Breast epithelium (tissue), 4 donors: Measurements from ENCODE around the gene DNAL4. TPM values are rescaled to one million over a fixed set of nuclear protein-coding genes. Genes with fewer than 3 reads are reported as not detected.

Experiments used
- DNase-seq, 2 donors: peaks; one replicate each; pipeline ENCODE4 v3.0.0-alpha.2; 2019; ENCODE audit warnings: low spot score in 2 of 2
- H3K27ac ChIP-seq, 2 donors: fragments of 200-600 bp; sonication (generic) in 1 of 2; one replicate each; pipeline ENCODE4 v1.5.1; 2016 to 2019; ENCODE audit warnings: mild to moderate bottlenecking in 1 of 2
- H3K27me3 ChIP-seq, 2 donors: fragments of 200-600 bp; sonication (generic) in 1 of 2; one replicate each; pipeline versions ENCODE4 v1.5.1 to v1.6.0; 2017 to 2019; ENCODE audit warnings: control low read depth in 1 of 2, mild to moderate bottlenecking in 1 of 2
- H3K36me3 ChIP-seq: fragments of 200-600 bp; one replicate; pipeline ENCODE4 v1.5.1; 2019
- H3K4me1 ChIP-seq, 2 donors: fragments of 200-600 bp; sonication (generic); one replicate each; pipeline ENCODE4 v1.5.1; 2016 to 2019; ENCODE audit warnings: control low read depth in 1 of 2
- H3K4me3 ChIP-seq, 3 donors: fragments of 200-600 bp; sonication (generic); 1 replicate in 2 of 3; 2 replicates in 1 of 3; pipeline ENCODE4 v1.5.1; 2016 to 2019; ENCODE audit warnings: mild to moderate bottlenecking in 3 of 3, moderate library complexity in 2 of 3
- H3K9me3 ChIP-seq, 2 donors: fragments of 200-600 bp; sonication (generic) in 1 of 2; one replicate each; pipeline ENCODE4 v1.5.1; 2016 to 2019; ENCODE audit warnings: control low read depth in 1 of 2
- POLR2A ChIP-seq: fragments of 450-650 bp; IDR thresholded peaks from one replicate; pipeline ENCODE4 v1.6.1; 2016; ENCODE audit warnings: antibody characterized with exemption, mild to moderate bottlenecking, moderate library complexity
- POLR2AphosphoS5 ChIP-seq, 3 donors: sonication (generic); formaldehyde crosslinking; IDR thresholded peaks; one replicate each; pipeline ENCODE4 v1.6.1; 2017; ENCODE audit warnings: antibody characterized with exemption in 3 of 3
- intact Hi-C: fragments of 100-400 bp; cut with DNase I; formaldehyde crosslinking; loops from one replicate; pipeline ENCODE4 v1.15.1; 2023; ENCODE audit warnings: low total_unique reads
- total RNA-seq, 3 donors: library from RNA; depleted of rRNA; stranded (reverse); fragments of >200 nt; gene quantifications; one replicate each; pipeline ENCODE4 v1.1.0, GENCODE V29; 2016
- TF ChIP-seq, protein P1 (sequence below), 3 donors: fragments of 450-650 bp; IDR thresholded peaks; one replicate each; pipeline ENCODE4 v1.5.1; 2016 to 2017; ENCODE audit warnings: antibody characterized with exemption in 3 of 3, mild to moderate bottlenecking in 3 of 3, moderate library complexity in 3 of 3

DNAL4 gene
- total RNA-seq, 3 donors from 2014 or later: 17.8 to 31.2 (median 21.3) TPM

DNA sequence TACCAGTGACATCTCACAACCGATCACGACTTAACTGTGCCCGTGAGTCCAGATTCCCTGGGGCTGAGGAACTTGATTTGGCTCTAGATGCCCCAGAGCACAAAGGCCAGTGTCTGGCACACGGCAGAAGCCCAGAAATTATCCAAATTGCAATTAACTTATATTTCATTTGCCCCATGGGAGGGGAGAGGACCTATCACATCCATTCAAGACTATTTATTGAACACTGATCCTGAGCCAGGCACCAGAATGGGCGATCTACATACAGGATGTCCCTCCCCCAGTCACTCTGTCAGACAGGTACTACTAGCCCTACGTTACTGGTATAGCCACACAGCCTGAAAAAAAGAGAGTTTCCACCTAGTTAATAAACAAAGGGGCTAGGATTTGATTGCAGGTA, 5.1 kb downstream of the DNAL4 start:
- no peaks in the 10 kb centered on the region for H3K27me3 ChIP-seq
- H3K36me3 ChIP-seq: no peaks in the 10 kb centered on the region
- peak overlapping the region; percentile 77 to 86 for H3K27ac ChIP-seq
- TF ChIP-seq POLR2AphosphoS5 (IDR thresholded peaks at IDR 0.05) (no peak), POLR2A (no peak)
- TF ChIP-seq, protein P1, sequence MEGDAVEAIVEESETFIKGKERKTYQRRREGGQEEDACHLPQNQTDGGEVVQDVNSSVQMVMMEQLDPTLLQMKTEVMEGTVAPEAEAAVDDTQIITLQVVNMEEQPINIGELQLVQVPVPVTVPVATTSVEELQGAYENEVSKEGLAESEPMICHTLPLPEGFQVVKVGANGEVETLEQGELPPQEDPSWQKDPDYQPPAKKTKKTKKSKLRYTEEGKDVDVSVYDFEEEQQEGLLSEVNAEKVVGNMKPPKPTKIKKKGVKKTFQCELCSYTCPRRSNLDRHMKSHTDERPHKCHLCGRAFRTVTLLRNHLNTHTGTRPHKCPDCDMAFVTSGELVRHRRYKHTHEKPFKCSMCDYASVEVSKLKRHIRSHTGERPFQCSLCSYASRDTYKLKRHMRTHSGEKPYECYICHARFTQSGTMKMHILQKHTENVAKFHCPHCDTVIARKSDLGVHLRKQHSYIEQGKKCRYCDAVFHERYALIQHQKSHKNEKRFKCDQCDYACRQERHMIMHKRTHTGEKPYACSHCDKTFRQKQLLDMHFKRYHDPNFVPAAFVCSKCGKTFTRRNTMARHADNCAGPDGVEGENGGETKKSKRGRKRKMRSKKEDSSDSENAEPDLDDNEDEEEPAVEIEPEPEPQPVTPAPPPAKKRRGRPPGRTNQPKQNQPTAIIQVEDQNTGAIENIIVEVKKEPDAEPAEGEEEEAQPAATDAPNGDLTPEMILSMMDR (IDR thresholded peaks at IDR 0.05): no peak
- intact Hi-C loops: no loop called here
- no peaks in the 10 kb centered on the region for H3K9me3 ChIP-seq
- peaks cover 3 to 8% of the 10 kb centered on the region in 2 donors for H3K4me1 ChIP-seq
- peak overlapping the region in 1 of 3 donors; percentile 2 for H3K4me3 ChIP-seq
- no peak for DNase-seq

DNA sequence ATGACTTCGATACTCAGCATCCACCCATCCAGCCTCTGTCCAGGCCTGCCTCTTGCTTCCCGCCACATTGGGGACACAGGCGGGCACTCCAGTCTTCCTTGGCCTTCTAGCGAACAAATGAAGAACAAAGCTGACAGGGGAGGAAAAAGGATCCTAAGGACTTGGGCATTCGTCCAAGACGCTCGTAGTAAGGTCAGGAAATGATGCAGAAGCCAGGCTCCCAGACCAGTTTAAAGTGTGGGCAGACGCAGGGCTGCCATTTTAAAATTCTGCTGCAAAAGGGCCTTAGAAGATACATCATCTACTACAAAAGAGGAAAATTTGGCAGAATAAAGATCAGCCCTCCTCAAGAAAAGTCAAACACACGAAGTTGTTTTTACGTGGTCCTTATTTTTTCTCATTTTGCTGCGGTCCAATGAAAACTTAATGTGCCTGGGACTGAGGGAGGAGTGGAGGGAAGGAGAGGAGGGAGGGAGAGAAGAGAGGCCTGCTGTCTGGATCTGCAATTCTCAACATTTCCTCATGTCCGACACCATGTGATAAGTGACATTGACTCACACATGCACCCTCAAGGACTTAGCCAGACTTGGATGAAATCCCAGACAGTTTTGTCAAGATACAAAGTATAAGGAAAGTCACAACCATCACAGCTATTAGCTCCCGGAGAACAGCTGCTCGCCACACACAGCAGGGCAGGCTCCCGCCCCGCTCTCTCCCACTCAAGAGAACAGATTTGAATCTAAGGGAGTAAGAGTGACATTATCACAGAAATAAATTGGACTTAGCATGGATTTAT, 5.7 kb downstream of the DNAL4 start:
- Histone ChIP-seq H3K27ac (peak overlapping the region; percentile 77 to 86), H3K4me3 (peak overlapping the region in 1 of 3 donors; percentile 2), H3K9me3 (no peaks in the 10 kb centered on the region), H3K4me1 (peaks cover 3 to 8% of the 10 kb centered on the region in 2 donors), H3K36me3 (no peaks in the 10 kb centered on the region), H3K27me3 (no peaks in the 10 kb centered on the region)
- TF ChIP-seq POLR2AphosphoS5 (IDR thresholded peaks at IDR 0.05) (peak in 1 of 3 donors; percentile 21), POLR2A (no peak)
- TF ChIP-seq, protein P1 (IDR thresholded peaks at IDR 0.05): peak in 1 of 3 donors; percentile 15
- peak in 1 of 2 donors; percentile 55 for DNase-seq
- intact Hi-C loops: no loop called here

DNA sequence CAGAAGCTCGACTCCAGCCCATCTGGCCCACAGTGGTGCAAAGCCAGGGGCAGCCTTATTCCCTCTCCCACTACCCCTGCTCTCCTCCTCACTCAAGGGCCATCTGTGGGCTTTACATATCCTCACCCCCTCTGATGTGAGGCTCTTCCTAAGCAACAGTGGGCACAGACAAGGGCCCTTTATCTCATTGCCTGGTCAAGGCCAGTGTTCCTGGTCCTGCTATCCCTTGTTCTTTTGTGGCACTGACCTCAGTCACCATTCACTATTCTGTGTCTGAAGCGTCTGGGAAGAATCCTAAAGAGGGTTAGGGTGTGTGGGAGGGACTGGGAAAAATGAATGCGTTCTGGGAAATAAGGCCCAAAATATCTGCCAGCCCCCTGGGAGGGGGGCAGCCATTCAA, 7.3 kb downstream of the DNAL4 start:
- H3K27ac ChIP-seq: peak overlapping the region in 1 of 2 donors; percentile 13
- H3K27me3 ChIP-seq: no peaks in the 10 kb centered on the region
- no peak for DNase-seq
- TF ChIP-seq POLR2AphosphoS5 (IDR thresholded peaks at IDR 0.05): no peak
- H3K4me1 ChIP-seq: peaks cover 3 to 8% of the 10 kb centered on the region in 2 donors
- no peaks in the 10 kb centered on the region for H3K9me3 ChIP-seq
- H3K4me3 ChIP-seq: no peak overlapping the region
- no peaks in the 10 kb centered on the region for H3K36me3 ChIP-seq
- intact Hi-C loops: no loop called here

DNA sequence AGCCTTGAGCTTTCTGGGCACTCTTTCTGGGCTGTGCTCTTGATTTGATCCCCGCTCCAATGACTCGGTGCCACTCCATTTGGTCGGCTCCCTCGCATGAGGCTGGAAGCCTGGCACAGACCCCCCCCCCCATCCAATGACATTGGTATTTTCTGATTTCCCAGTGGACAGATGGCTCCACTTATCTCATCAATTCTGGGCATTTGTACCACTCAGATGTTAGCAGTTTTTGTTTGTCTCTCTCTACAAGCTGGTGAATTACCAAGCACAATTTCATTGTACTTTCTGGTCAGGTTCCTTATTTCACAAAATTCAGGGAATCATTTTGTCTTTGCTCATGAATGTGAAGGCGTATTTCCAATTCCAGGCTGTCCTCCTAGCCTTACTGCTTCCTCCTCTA, 9.1 kb downstream of the DNAL4 start:
- no peak overlapping the region for H3K27ac ChIP-seq
- TF ChIP-seq, protein P1 (IDR thresholded peaks at IDR 0.05): no peak
- TF ChIP-seq POLR2A: no peak
- TF ChIP-seq POLR2AphosphoS5 (IDR thresholded peaks at IDR 0.05): no peak
- DNase-seq: no peak
- peaks cover 3 to 8% of the 10 kb centered on the region in 2 donors for H3K4me1 ChIP-seq
- H3K27me3 ChIP-seq: no peaks in the 10 kb centered on the region
- H3K36me3 ChIP-seq: no peaks in the 10 kb centered on the region
- intact Hi-C loops: no loop called here
- H3K4me3 ChIP-seq: no peak overlapping the region
- no peaks in the 10 kb centered on the region for H3K9me3 ChIP-seq

DNA sequence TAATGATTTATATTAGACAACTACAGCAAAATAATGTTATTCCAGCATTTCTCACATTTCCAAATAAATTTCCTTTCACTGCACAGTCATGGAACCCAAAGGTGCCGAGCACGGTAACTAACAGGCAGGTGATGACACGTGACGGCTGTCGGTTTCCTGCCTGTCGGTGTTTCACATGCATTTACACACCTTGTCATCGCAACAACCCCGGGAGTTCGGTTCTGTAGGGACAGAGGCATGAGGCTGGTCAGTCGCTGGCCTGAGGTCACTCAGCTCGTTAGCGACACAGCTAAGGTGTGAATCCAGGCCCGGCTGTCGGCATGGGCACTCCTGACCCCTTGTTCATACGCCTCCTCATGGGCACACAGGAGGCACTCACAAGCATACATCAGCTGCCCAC, 9.9 kb downstream of the DNAL4 start:
- Histone ChIP-seq H3K4me3 (no peak overlapping the region), H3K9me3 (no peaks in the 10 kb centered on the region), H3K36me3 (no peaks in the 10 kb centered on the region), H3K4me1 (peaks cover 3 to 4% of the 10 kb centered on the region in 2 donors), H3K27me3 (no peaks in the 10 kb centered on the region), H3K27ac (no peak overlapping the region)
- intact Hi-C loops: no loop called here
- TF ChIP-seq POLR2AphosphoS5 (IDR thresholded peaks at IDR 0.05): no peak
- no peak for TF ChIP-seq POLR2A
- TF ChIP-seq, protein P1 (IDR thresholded peaks at IDR 0.05): no peak
- no peak for DNase-seq
